Measurements from ENCODE around the gene LAMA1. TPM values are rescaled to one million over a fixed set of nuclear protein-coding genes. Genes with fewer than 3 reads are reported as not detected.
A peak's percentile ranks its signal among the peaks of the same experiment; 100 is the strongest.
"Not testable (repeated sequence)": the region's sequence is repeated elsewhere in the genome, so short reads cannot be mapped to it uniquely, and the experiment has no call there.

Gene LAMA1
- not detected for polyA plus RNA-seq

- Mint-ChIP-seq H3K9me3 (peaks cover 3 to 17% (median 7%) of the 10 kb centered on the region in 6 donors), H3K27ac (no peak within 1 kb of the TSS), H3K36me3 (peaks cover 0 to 4% (median 3%) of the 10 kb centered on the region in 3 donors), H3K4me1 (peaks cover 0 to 6% of the 10 kb centered on the region in 2 donors), H3K4me3 (peak within 1 kb of the TSS in 1 of 5 donors; percentile 40), H3K27me3 (ENCODE audit: low read depth in 3 of 3) (peaks cover 11 to 23% (median 16%) of the 10 kb centered on the region in 3 donors)
- no peak for DNase-seq
These were observed at the start of gene LAMA1 for GRCh38 chr18:7117390-7118355. TSS of gene LAMA1 (minus strand) at chr18:7117797. CDS start at chr18:7117720, 77 bp downstream.

GRCh38 chr18:7165846-7166393, 48.3 kb upstream of the LAMA1 start:
- H3K27ac Mint-ChIP-seq, result no peak overlapping the region
- no peaks in the 10 kb centered on the region for H3K4me1 Mint-ChIP-seq
- peaks cover 0 to 6% (median 5%) of the 10 kb centered on the region in 3 donors for H3K27me3 Mint-ChIP-seq (ENCODE audit: low read depth in 3 of 3)
- no peaks in the 10 kb centered on the region for H3K36me3 Mint-ChIP-seq
- no peak overlapping the region for H3K4me3 Mint-ChIP-seq
- H3K9me3 Mint-ChIP-seq, result no peaks in the 10 kb centered on the region
- no peak for DNase-seq

GRCh38 chr18:7164323-7165004, 46.9 kb upstream of the LAMA1 start:
- H3K27ac Mint-ChIP-seq, result no peak overlapping the region
- no peak for DNase-seq
- H3K36me3 Mint-ChIP-seq, result no peaks in the 10 kb centered on the region
- no peaks in the 10 kb centered on the region for H3K4me1 Mint-ChIP-seq
- peaks cover 0 to 6% (median 4%) of the 10 kb centered on the region in 3 donors for H3K27me3 Mint-ChIP-seq (ENCODE audit: low read depth in 3 of 3)
- H3K4me3 Mint-ChIP-seq, result no peak overlapping the region
- H3K9me3 Mint-ChIP-seq, result no peaks in the 10 kb centered on the region

GRCh38 chr18:7158216-7158615, 40.6 kb upstream of the LAMA1 start:
- DNase-seq, result no peak
- Mint-ChIP-seq H3K27me3 (ENCODE audit: low read depth in 3 of 3) (peaks cover 0 to 5% (median 2%) of the 10 kb centered on the region in 3 donors), H3K36me3 (no peaks in the 10 kb centered on the region), H3K4me3 (no peak overlapping the region), H3K27ac (no peak overlapping the region), H3K4me1 (no peaks in the 10 kb centered on the region), H3K9me3 (peaks cover 0 to 2% (median 0%) of the 10 kb centered on the region in 6 donors)

- Mint-ChIP-seq H3K4me3 (no peak overlapping the region), H3K27ac (no peak overlapping the region), H3K27me3 (ENCODE audit: low read depth in 3 of 3) (peaks cover 0 to 5% (median 2%) of the 10 kb centered on the region in 3 donors), H3K4me1 (no peaks in the 10 kb centered on the region), H3K36me3 (no peaks in the 10 kb centered on the region), H3K9me3 (peaks cover 0 to 2% (median 0%) of the 10 kb centered on the region in 6 donors)
- no peak for DNase-seq
These were observed 40.2 kb upstream of the LAMA1 start for GRCh38 chr18:7157760-7158159.

GRCh38 chr18:7155887-7156286, 38.3 kb upstream of the LAMA1 start:
- H3K4me1 Mint-ChIP-seq, result no peaks in the 10 kb centered on the region
- no peaks in the 10 kb centered on the region for H3K36me3 Mint-ChIP-seq
- H3K27me3 Mint-ChIP-seq (ENCODE audit: low read depth in 3 of 3), result peaks cover 0 to 3% (median 0%) of the 10 kb centered on the region in 3 donors
- no peak for DNase-seq
- H3K4me3 Mint-ChIP-seq, result no peak overlapping the region
- H3K9me3 Mint-ChIP-seq, result peaks cover 0 to 3% (median under 1%) of the 10 kb centered on the region in 6 donors
- H3K27ac Mint-ChIP-seq, result no peak overlapping the region

GRCh38 chr18:7155092-7155491, 37.5 kb upstream of the LAMA1 start:
- no peak for DNase-seq
- no peak overlapping the region for H3K4me3 Mint-ChIP-seq
- no peaks in the 10 kb centered on the region for H3K4me1 Mint-ChIP-seq
- H3K27me3 Mint-ChIP-seq (ENCODE audit: low read depth in 3 of 3), result peaks cover 0 to 4% (median 3%) of the 10 kb centered on the region in 3 donors
- no peak overlapping the region for H3K27ac Mint-ChIP-seq
- H3K9me3 Mint-ChIP-seq, result peaks cover 0 to 3% (median under 1%) of the 10 kb centered on the region in 6 donors
- H3K36me3 Mint-ChIP-seq, result no peaks in the 10 kb centered on the region

- Mint-ChIP-seq H3K9me3 (peaks cover 0 to 4% (median 2%) of the 10 kb centered on the region in 6 donors), H3K27me3 (ENCODE audit: low read depth in 3 of 3) (peaks cover 2 to 5% (median 2%) of the 10 kb centered on the region in 3 donors), H3K4me3 (no peak overlapping the region), H3K27ac (no peak overlapping the region), H3K4me1 (no peaks in the 10 kb centered on the region), H3K36me3 (no peaks in the 10 kb centered on the region)
- no peak for DNase-seq
These were observed 34.8 kb upstream of the LAMA1 start for GRCh38 chr18:7152440-7152839.

- H3K27ac Mint-ChIP-seq, result no peak overlapping the region
- H3K4me3 Mint-ChIP-seq, result no peak overlapping the region
- no peaks in the 10 kb centered on the region for H3K36me3 Mint-ChIP-seq
- peaks cover 0 to 9% (median 0%) of the 10 kb centered on the region in 6 donors for H3K9me3 Mint-ChIP-seq
- DNase-seq, result no peak
- no peaks in the 10 kb centered on the region for H3K4me1 Mint-ChIP-seq
- peaks cover 2 to 5% (median 2%) of the 10 kb centered on the region in 3 donors for H3K27me3 Mint-ChIP-seq (ENCODE audit: low read depth in 3 of 3)
These were observed 29.8 kb upstream of the LAMA1 start for GRCh38 chr18:7147399-7147798.

- Mint-ChIP-seq H3K4me3 (no peak overlapping the region), H3K36me3 (no peaks in the 10 kb centered on the region), H3K27me3 (ENCODE audit: low read depth in 3 of 3) (peaks cover 2 to 5% (median 2%) of the 10 kb centered on the region in 3 donors), H3K9me3 (peaks cover 0 to 9% (median 0%) of the 10 kb centered on the region in 6 donors), H3K27ac (no peak overlapping the region), H3K4me1 (no peaks in the 10 kb centered on the region)
- no peak for DNase-seq
These were observed 28.5 kb upstream of the LAMA1 start for GRCh38 chr18:7146067-7146466.

GRCh38 chr18:7144921-7145320, 27.3 kb upstream of the LAMA1 start:
- H3K9me3 Mint-ChIP-seq; H3K27me3 Mint-ChIP-seq (ENCODE audit: low read depth in 3 of 3); H3K36me3 Mint-ChIP-seq; H3K4me3 Mint-ChIP-seq; H3K4me1 Mint-ChIP-seq; H3K27ac Mint-ChIP-seq; DNase-seq: not testable (repeated sequence)

GRCh38 chr18:7141287-7141686, 23.7 kb upstream of the LAMA1 start:
- no peak overlapping the region for H3K27ac Mint-ChIP-seq
- no peaks in the 10 kb centered on the region for H3K4me1 Mint-ChIP-seq
- no peak for DNase-seq
- no peaks in the 10 kb centered on the region for H3K36me3 Mint-ChIP-seq
- peaks cover 0 to 6% (median 2%) of the 10 kb centered on the region in 6 donors for H3K9me3 Mint-ChIP-seq
- no peaks in the 10 kb centered on the region for H3K27me3 Mint-ChIP-seq (ENCODE audit: low read depth in 3 of 3)
- H3K4me3 Mint-ChIP-seq, result no peak overlapping the region

- no peak for DNase-seq
- H3K27ac Mint-ChIP-seq, result no peak overlapping the region
- peaks cover 0 to 6% (median 2%) of the 10 kb centered on the region in 6 donors for H3K9me3 Mint-ChIP-seq
- no peaks in the 10 kb centered on the region for H3K27me3 Mint-ChIP-seq (ENCODE audit: low read depth in 3 of 3)
- H3K4me1 Mint-ChIP-seq, result no peaks in the 10 kb centered on the region
- no peak overlapping the region for H3K4me3 Mint-ChIP-seq
- no peaks in the 10 kb centered on the region for H3K36me3 Mint-ChIP-seq
These were observed 21.8 kb upstream of the LAMA1 start for GRCh38 chr18:7139409-7139808.

GRCh38 chr18:7133181-7133580, 15.6 kb upstream of the LAMA1 start:
- no peaks in the 10 kb centered on the region for H3K4me1 Mint-ChIP-seq
- H3K9me3 Mint-ChIP-seq, result peaks cover 0 to 12% (median 2%) of the 10 kb centered on the region in 6 donors
- peaks cover 0 to 6% (median 0%) of the 10 kb centered on the region in 3 donors for H3K36me3 Mint-ChIP-seq
- no peak overlapping the region for H3K27ac Mint-ChIP-seq
- H3K4me3 Mint-ChIP-seq, result no peak overlapping the region
- H3K27me3 Mint-ChIP-seq (ENCODE audit: low read depth in 3 of 3), result no peaks in the 10 kb centered on the region
- DNase-seq, result no peak
